Sigmoid colon (tissue), 3 donors: ENCODE measurements around the gene IQGAP2.

Source experiments
- CTCF ChIP-seq, 4 experiments: fragments of 450-650 bp in 3 of 4; fragments of 200-600 bp in 1 of 4; IDR thresholded peaks; one replicate each; pipeline ENCODE4 v1.5.1; 2016 to 2019; ENCODE audit warnings: antibody characterized with exemption in 4 of 4, mild to moderate bottlenecking in 3 of 4, moderate library complexity in 2 of 4
- POLR2A ChIP-seq, 2 donors: fragments of 450-650 bp; IDR thresholded peaks; one replicate each; pipeline ENCODE4 v1.6.1; 2016; ENCODE audit warnings: antibody characterized with exemption in 2 of 2, mild to moderate bottlenecking in 2 of 2, moderate library complexity in 2 of 2

DNA sequence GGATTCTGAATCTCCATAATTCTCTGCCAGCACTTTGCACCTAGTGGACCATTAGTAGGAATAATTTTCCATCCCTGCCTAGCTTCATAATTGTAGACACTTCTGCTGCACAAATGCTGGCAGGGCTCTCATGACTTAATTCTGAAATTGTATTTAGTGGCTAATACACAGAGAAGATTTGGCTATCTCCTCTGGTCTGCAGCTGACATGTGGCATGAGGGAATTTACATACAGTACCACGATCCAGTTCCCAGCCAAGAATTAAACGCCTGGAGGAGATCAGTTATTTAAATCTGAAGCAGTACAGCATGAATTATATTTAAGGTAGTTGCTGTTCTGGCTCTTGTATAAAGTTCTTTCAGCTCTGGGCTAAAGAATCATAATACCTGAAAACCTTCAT is 46.5 kb downstream of the IQGAP2 start:
- no peak for TF ChIP-seq POLR2A (IDR thresholded peaks at IDR 0.05)
- TF ChIP-seq CTCF (IDR thresholded peaks at IDR 0.05) = no peak
